GM18511 (cell line): ENCODE data around the gene CLIP1.
"Not testable (repeated sequence)": the region's sequence is repeated elsewhere in the genome, so short reads cannot be mapped to it uniquely, and the experiment has no call there.

ENCODE experiments used
- ATAC-seq: cut with Tn5 transposase; IDR thresholded peaks from one replicate; pipeline ENCODE4 v1.9.1; 2021; ENCODE audit warnings: mild to moderate bottlenecking, moderate library complexity; ENCODE audit not compliant: unreplicated experiment

CLIP1 gene

DNA sequence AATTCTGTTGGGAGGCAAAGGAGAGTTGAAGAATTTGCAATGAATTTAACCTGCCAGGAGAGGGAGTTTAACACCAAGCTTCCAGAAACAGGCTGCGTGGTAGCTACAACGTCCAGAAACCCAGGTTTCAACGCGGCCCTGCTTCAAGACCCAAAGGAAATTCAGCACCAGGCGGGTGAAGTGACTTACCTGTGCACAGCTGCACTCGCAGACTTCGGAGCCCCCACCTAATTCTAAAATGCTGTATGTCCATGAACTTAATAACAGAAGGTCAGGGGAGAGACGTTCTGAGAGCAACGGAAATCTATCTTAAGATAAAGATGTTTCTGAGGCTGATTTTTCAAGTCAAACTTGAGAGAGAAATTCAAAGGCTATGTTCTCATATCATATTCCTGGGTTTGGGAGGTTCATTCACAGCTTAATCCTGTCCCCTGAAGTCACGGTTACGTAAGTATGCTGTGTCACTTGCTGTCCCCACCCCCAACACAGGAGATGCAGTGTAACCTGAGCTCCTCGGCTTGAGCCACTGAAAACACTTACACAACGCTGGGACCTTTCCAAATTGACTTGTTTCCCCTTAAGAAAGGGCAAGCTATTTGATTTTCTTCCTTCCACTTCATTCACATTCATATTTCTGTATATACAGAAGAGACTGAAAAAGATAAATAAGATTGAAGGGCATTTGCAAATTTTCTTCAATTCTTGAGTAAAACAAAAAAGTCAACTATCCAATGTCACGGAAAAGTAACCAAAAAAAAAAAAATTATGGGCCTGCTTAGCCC is 22.7 kb downstream of the CLIP1 start:
- ATAC-seq: peak; percentile 52

GRCh38 chr12:122399254-122399591 is 23.2 kb downstream of the CLIP1 start:
- peak; percentile 13 for ATAC-seq

GRCh38 chr12:122397981-122398380 is 24.5 kb downstream of the CLIP1 start:
- ATAC-seq: not testable (repeated sequence)

DNA sequence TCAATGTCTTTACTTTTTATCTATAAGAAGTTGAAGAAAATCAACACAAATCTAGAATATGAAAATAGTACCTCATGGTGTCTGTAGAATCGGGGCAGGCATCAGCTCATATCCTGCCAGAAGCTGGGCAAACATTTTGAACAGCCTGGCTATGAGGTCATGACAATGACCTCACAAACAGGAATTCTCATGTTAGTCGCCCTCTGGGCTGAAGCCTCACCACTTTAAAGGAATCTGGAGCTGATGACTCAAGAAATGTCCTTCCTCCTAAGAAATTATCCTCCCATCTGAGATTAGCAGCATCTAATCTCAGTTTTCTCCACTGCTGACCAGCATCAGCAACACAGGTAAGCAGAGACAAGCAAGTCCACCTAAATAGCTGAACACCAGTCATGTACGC is 27.1 kb downstream of the CLIP1 start:
- no peak for ATAC-seq

GRCh38 chr12:122394626-122395194 is 27.8 kb downstream of the CLIP1 start:
- ATAC-seq: no peak

DNA sequence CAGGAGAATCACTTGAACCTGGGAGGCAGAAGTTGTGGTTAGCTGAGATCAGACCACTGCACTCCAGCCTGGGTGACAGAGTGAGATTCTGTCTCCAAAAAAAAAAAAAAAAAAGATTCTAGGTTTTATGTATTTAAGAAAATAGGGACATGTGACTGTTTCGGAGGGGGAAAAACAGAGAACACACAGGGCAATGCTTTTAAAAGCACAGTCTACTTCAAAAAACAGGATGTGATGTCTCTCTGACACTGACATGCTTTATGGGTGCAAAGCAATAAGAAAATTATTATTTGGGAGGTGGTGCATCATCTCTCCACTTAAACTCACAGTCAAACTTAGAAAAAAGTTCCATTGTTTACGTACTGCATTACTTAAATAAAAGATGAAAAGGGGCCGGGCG is 28.7 kb downstream of the CLIP1 start:
- no peak for ATAC-seq

GRCh38 chr12:122392411-122392810 is 30.1 kb downstream of the CLIP1 start:
- no peak for ATAC-seq

GRCh38 chr12:122389677-122390076 is 32.8 kb downstream of the CLIP1 start:
- ATAC-seq: no peak

- no peak for ATAC-seq
These were observed 34.6 kb downstream of the CLIP1 start for GRCh38 chr12:122387887-122388286.

- ATAC-seq: no peak
These were observed 37.1 kb downstream of the CLIP1 start for GRCh38 chr12:122385171-122386016.

DNA sequence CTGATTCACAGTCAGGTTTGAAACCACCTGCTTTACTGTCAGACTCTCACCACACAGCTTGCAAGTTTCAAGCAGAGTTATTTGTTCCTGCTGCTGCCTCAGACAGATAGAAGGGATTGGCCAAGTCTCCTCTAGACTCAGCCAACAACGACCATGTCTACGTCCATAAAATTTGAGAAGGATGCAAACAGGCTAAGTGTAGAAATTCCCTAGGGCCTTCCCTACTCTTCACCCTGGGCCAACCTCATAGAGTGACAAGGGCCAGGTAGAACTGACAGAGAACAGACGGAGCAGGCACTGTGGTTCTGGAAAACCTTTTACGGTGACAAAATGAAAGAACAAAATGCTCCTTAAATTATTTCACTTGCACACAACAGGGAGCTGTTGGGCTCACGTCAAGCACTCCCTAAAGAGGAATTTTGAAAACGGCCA is 39.5 kb downstream of the CLIP1 start:
- ATAC-seq: no peak

DNA sequence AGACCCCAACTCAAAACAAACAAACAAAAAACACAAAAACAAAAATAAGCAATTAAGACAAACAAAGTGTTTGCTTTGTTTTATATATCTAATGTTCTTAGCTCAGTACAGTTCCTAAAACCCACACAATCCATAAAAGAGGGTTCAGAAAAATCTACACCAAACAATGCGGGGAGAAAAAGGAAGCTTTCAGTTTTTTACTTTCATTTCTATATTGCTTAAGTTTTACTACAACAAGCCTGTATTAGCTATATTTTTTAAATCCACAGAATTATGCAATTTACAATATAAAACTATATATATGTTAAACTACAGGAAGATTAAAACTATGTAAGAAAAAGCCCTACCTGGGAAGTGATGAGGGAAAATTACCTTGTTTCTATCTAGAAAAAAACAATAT is 41.4 kb downstream of the CLIP1 start:
- no peak for ATAC-seq

DNA sequence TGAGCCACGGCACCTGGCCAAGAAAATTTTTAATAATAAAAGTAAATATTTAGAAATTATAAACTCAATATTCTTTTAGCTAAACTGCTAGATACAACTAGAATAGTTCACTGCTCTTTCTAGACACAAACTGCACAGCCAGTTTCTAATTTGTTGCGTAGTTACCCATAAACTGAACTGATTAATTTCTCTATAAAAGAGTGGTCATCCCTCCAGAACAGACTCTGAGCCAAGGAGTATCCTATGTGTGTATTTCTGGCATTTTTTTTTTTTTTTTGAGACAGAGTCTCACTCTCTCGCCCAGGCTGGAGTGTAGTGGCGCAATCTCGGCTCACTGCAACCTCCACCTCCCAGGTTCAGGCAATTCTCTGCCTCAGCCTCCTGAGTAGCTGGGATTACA is 45.7 kb downstream of the CLIP1 start:
- ATAC-seq: not testable (repeated sequence)

- ATAC-seq: no peak
These were observed 47.8 kb downstream of the CLIP1 start for GRCh38 chr12:122374707-122375106.

GRCh38 chr12:122371475-122372045 is 50.9 kb downstream of the CLIP1 start:
- ATAC-seq: no peak

- ATAC-seq: no peak
These were observed 54.0 kb downstream of the CLIP1 start for GRCh38 chr12:122368361-122369073.

DNA sequence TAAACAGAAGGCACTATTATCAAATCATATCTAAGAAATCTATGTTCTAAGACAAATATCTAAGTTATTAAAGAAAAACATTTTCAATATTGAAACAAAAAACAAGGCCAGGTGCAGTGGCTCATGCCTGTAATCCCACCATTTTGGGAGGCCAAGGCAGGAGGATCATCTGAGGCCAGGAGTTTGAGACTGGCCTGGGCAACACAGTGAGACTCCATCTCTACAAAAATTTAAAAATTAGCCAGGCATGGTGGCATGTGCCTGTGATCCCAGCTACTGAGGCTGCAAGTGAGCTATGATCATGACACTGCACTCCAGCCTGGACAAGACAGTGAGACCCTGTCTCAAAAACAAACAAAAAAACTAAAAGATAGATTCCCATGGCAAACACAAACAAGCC is 54.8 kb downstream of the CLIP1 start:
- ATAC-seq: not testable (repeated sequence)

- no peak for ATAC-seq
These were observed 55.6 kb downstream of the CLIP1 start for GRCh38 chr12:122366685-122367475.

DNA sequence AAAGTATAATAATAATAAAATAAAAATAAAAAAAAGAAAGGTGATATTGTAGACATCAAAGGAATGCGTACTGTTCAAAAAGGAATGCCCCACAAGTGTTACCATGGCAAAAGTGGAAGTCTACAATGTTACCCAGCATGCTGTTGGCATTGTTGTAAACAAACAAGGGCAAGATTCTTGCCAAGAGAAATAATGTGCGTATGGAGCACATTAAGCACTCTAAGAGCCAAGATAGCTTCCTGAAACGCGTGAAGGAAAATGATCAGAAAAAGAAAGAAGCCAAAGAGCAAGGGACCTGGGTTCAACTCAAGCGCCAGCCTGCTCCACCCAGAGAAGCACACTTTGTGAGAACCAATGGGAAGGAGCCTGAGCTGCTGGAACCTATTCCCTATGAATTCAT is 57.2 kb downstream of the CLIP1 start:
- not testable (repeated sequence) for ATAC-seq

DNA sequence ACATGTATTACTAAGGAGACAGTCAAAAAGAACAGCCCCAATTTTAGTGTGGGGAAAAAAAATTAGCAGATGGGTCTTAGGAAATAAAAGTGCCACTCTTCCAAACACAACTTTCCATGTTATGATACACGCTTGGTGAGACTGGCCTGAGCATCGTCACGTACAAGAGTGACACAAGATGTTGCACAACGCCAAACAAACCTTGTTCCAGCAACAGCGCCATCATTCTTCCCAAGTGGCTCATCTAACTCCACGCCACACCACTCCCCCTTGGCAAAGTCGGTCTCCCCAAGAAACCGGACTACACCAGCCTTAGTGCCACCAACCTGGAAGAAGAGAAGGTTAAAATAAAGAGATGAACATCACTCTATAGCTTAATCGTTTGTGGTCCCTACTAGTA is 58.7 kb downstream of the CLIP1 start:
- ATAC-seq: no peak
